Mucosa of rectum (tissue), 2 donors: Measurements from ENCODE around the gene UBE2QL1.

Source experiments
- H3K27ac ChIP-seq, 2 donors: one replicate each; pipeline ENCODE4 v1.7.0; 2013; ENCODE audit warnings: inconsistent platforms in 2 of 2, low read depth in 2 of 2, low read length in 2 of 2
- H3K27me3 ChIP-seq, 2 donors: one replicate each; pipeline ENCODE4 v1.7.0; 2013; ENCODE audit warnings: low read length in 2 of 2; ENCODE audit not compliant: control insufficient read depth in 2 of 2, insufficient read depth in 2 of 2
- H3K36me3 ChIP-seq, 2 donors: one replicate each; pipeline ENCODE4 v1.7.0; 2013; ENCODE audit warnings: low read length in 2 of 2; ENCODE audit not compliant: control insufficient read depth in 2 of 2, insufficient read depth in 2 of 2
- H3K4me1 ChIP-seq, 2 donors: one replicate each; pipeline ENCODE4 v1.7.0; 2013; ENCODE audit warnings: low read length in 2 of 2, mild to moderate bottlenecking in 1 of 2; ENCODE audit not compliant: control insufficient read depth in 2 of 2, insufficient read depth in 2 of 2
- H3K4me3 ChIP-seq, 2 donors: one replicate each; pipeline ENCODE4 v1.7.0; 2013; ENCODE audit warnings: low read length in 2 of 2
- H3K9ac ChIP-seq, 2 donors: one replicate each; pipeline ENCODE4 v1.7.0; 2013; ENCODE audit warnings: low read length in 2 of 2, low read depth in 1 of 2, mild to moderate bottlenecking in 1 of 2
- H3K9me3 ChIP-seq, 2 donors: one replicate each; pipeline ENCODE4 v1.7.0; 2013; ENCODE audit warnings: low read length in 2 of 2; ENCODE audit not compliant: control insufficient read depth in 2 of 2
- donor health status: healthy.
- donor health status: Normal muscosa, but diverticular disease.

UBE2QL1 gene

GRCh38 chr5:6465831-6466790, 17.5 kb downstream of the UBE2QL1 start:
- peaks cover 3% of the 10 kb centered on the region in 2 donors for H3K27me3 ChIP-seq
- H3K4me3 ChIP-seq, result no peak overlapping the region
- H3K36me3 ChIP-seq, result no peaks in the 10 kb centered on the region
- no peak overlapping the region for H3K27ac ChIP-seq
- H3K9ac ChIP-seq, result no peak overlapping the region
- H3K9me3 ChIP-seq, result no peaks in the 10 kb centered on the region
- H3K4me1 ChIP-seq, result no peaks in the 10 kb centered on the region

- no peaks in the 10 kb centered on the region for H3K36me3 ChIP-seq
- no peak overlapping the region for H3K9ac ChIP-seq
- H3K27me3 ChIP-seq, result peaks cover 3% of the 10 kb centered on the region in 2 donors
- no peaks in the 10 kb centered on the region for H3K4me1 ChIP-seq
- no peak overlapping the region for H3K4me3 ChIP-seq
- no peak overlapping the region for H3K27ac ChIP-seq
- no peaks in the 10 kb centered on the region for H3K9me3 ChIP-seq
These were observed 18.4 kb downstream of the UBE2QL1 start for GRCh38 chr5:6466975-6467567.

GRCh38 chr5:6467591-6467990, 18.9 kb downstream of the UBE2QL1 start:
- H3K27me3 ChIP-seq, result peaks cover 3 to 6% of the 10 kb centered on the region in 2 donors
- no peaks in the 10 kb centered on the region for H3K36me3 ChIP-seq
- H3K9me3 ChIP-seq, result no peaks in the 10 kb centered on the region
- H3K27ac ChIP-seq, result no peak overlapping the region
- H3K9ac ChIP-seq, result no peak overlapping the region
- H3K4me1 ChIP-seq, result no peaks in the 10 kb centered on the region
- no peak overlapping the region for H3K4me3 ChIP-seq

GRCh38 chr5:6468104-6468503, 19.4 kb downstream of the UBE2QL1 start:
- Histone ChIP-seq H3K27me3 (peaks cover 3 to 6% of the 10 kb centered on the region in 2 donors), H3K4me3 (no peak overlapping the region), H3K27ac (no peak overlapping the region), H3K36me3 (no peaks in the 10 kb centered on the region), H3K9ac (no peak overlapping the region), H3K4me1 (no peaks in the 10 kb centered on the region), H3K9me3 (no peaks in the 10 kb centered on the region)

- H3K9ac ChIP-seq, result no peak overlapping the region
- no peaks in the 10 kb centered on the region for H3K4me1 ChIP-seq
- H3K36me3 ChIP-seq, result no peaks in the 10 kb centered on the region
- no peak overlapping the region for H3K27ac ChIP-seq
- H3K4me3 ChIP-seq, result no peak overlapping the region
- peaks cover 3 to 6% of the 10 kb centered on the region in 2 donors for H3K27me3 ChIP-seq
- no peaks in the 10 kb centered on the region for H3K9me3 ChIP-seq
These were observed 20.2 kb downstream of the UBE2QL1 start for GRCh38 chr5:6468870-6469269.

GRCh38 chr5:6469836-6470235, 21.2 kb downstream of the UBE2QL1 start:
- H3K4me3 ChIP-seq, result no peak overlapping the region
- no peak overlapping the region for H3K9ac ChIP-seq
- no peak overlapping the region for H3K27ac ChIP-seq
- H3K27me3 ChIP-seq, result peaks cover 5 to 6% of the 10 kb centered on the region in 2 donors
- H3K4me1 ChIP-seq, result no peaks in the 10 kb centered on the region
- H3K36me3 ChIP-seq, result no peaks in the 10 kb centered on the region
- no peaks in the 10 kb centered on the region for H3K9me3 ChIP-seq

- Histone ChIP-seq H3K4me1 (no peaks in the 10 kb centered on the region), H3K9ac (no peak overlapping the region), H3K27ac (no peak overlapping the region), H3K27me3 (peaks cover 5 to 6% of the 10 kb centered on the region in 2 donors), H3K4me3 (no peak overlapping the region), H3K36me3 (no peaks in the 10 kb centered on the region), H3K9me3 (no peaks in the 10 kb centered on the region)
These were observed 22.0 kb downstream of the UBE2QL1 start for GRCh38 chr5:6470672-6471071.

GRCh38 chr5:6471252-6471651, 22.6 kb downstream of the UBE2QL1 start:
- Histone ChIP-seq H3K9me3 (no peaks in the 10 kb centered on the region), H3K27ac (no peak overlapping the region), H3K9ac (no peak overlapping the region), H3K4me1 (no peaks in the 10 kb centered on the region), H3K27me3 (peaks cover 5 to 6% of the 10 kb centered on the region in 2 donors), H3K4me3 (no peak overlapping the region), H3K36me3 (no peaks in the 10 kb centered on the region)

GRCh38 chr5:6472792-6473191, 24.1 kb downstream of the UBE2QL1 start:
- Histone ChIP-seq H3K27ac (no peak overlapping the region), H3K4me1 (no peaks in the 10 kb centered on the region), H3K36me3 (no peaks in the 10 kb centered on the region), H3K27me3 (peaks cover 5 to 6% of the 10 kb centered on the region in 2 donors), H3K4me3 (no peak overlapping the region), H3K9me3 (no peaks in the 10 kb centered on the region), H3K9ac (no peak overlapping the region)

- Histone ChIP-seq H3K27me3 (peaks cover 2 to 6% of the 10 kb centered on the region in 2 donors), H3K9ac (no peak overlapping the region), H3K27ac (no peak overlapping the region), H3K9me3 (no peaks in the 10 kb centered on the region), H3K36me3 (no peaks in the 10 kb centered on the region), H3K4me1 (no peaks in the 10 kb centered on the region), H3K4me3 (no peak overlapping the region)
These were observed 24.6 kb downstream of the UBE2QL1 start for GRCh38 chr5:6473284-6473683.
